ENCODE results near the gene ODC1.

DNA sequence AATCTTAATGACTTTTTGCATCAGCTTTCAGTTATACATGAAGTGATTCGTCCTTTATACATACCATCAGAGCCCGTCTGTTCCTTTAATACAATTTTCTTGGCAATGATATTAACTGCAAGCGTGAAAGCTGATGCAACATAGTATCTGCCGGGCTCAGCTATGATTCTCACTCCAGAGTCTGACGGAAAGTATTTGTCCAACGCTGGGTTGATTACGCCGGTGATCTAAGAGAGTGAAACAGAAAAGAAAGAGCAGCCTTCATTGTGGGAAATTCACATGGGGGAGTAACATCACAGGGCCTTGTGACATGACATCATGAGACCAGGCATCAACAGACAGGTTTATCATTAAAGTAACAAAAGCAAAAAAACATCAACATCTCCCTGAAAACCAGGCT is 6.2 kb downstream of the ODC1 start:
- TF ChIP-seq, protein P1, sequence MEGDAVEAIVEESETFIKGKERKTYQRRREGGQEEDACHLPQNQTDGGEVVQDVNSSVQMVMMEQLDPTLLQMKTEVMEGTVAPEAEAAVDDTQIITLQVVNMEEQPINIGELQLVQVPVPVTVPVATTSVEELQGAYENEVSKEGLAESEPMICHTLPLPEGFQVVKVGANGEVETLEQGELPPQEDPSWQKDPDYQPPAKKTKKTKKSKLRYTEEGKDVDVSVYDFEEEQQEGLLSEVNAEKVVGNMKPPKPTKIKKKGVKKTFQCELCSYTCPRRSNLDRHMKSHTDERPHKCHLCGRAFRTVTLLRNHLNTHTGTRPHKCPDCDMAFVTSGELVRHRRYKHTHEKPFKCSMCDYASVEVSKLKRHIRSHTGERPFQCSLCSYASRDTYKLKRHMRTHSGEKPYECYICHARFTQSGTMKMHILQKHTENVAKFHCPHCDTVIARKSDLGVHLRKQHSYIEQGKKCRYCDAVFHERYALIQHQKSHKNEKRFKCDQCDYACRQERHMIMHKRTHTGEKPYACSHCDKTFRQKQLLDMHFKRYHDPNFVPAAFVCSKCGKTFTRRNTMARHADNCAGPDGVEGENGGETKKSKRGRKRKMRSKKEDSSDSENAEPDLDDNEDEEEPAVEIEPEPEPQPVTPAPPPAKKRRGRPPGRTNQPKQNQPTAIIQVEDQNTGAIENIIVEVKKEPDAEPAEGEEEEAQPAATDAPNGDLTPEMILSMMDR (IDR thresholded peaks at IDR 0.05; ENCODE audit: borderline replicate concordance, extremely low read depth, low read length, poor library complexity, severe bottlenecking), result no peak
- no peak for TF ChIP-seq EZH2 (IDR thresholded peaks at IDR 0.05; ENCODE audit: borderline replicate concordance, low read depth, low read length, severe bottlenecking)
